Astrocyte (in vitro differentiated cells and primary cell): ENCODE data around the gene SMIM5.

Experiments used
- CTCF ChIP-seq: IDR thresholded peaks from 2 replicates; pipeline ENCODE4 v1.5.1; 2011; ENCODE audit warnings: low read depth, mild to moderate bottlenecking, inconsistent platforms, low read length, moderate library complexity; ENCODE audit not compliant: insufficient read depth
- EZH2 ChIP-seq: IDR thresholded peaks from 2 replicates; pipeline ENCODE4 v1.6.1; 2012; ENCODE audit warnings: mild to moderate bottlenecking, low read length, inconsistent platforms; ENCODE audit not compliant: insufficient read depth

- TF ChIP-seq EZH2: no peak
- no peak for TF ChIP-seq CTCF
These were observed 27.4 kb upstream of the SMIM5 start for GRCh38 chr17:75605790-75606189.
